RWPE2 (cell line): ENCODE data around the gene PSMD13.
"Not testable (repeated sequence)": the region's sequence is repeated elsewhere in the genome, so short reads cannot be mapped to it uniquely, and the experiment has no call there.

Source experiments
- ATAC-seq: fragments of 200-7000 bp; cut with Tn5 transposase; 3 replicates; pipeline ENCODE4 v1.9.1; 2021; ENCODE audit warnings: low read depth
- DNase-seq: peaks from one replicate; pipeline ENCODE4 v3.0.0-alpha.2; 2020; ENCODE audit warnings: low spot score
- H3K27ac ChIP-seq: fragments of 450-650 bp; 2 replicates; pipeline ENCODE4 v1.5.1; 2017; ENCODE audit warnings: mild to moderate bottlenecking; ENCODE audit not compliant: poor library complexity, severe bottlenecking
- H3K27me3 ChIP-seq: fragments of 250-450 bp; sonication (Bioruptor Pico); 2 replicates; pipeline ENCODE4 v1.5.1; 2021; ENCODE audit warnings: mild to moderate bottlenecking, moderate library complexity; ENCODE audit not compliant: insufficient read depth, poor library complexity, severe bottlenecking
- H3K36me3 ChIP-seq: fragments of 250-450 bp; sonication (Bioruptor Pico); 2 replicates; pipeline ENCODE4 v1.5.1; 2020; ENCODE audit warnings: low read depth, mild to moderate bottlenecking, moderate library complexity
- H3K4me1 ChIP-seq: fragments of 250-450 bp; sonication (Bioruptor Pico); 2 replicates; pipeline ENCODE4 v1.5.1; 2021; ENCODE audit warnings: mild to moderate bottlenecking, moderate library complexity; ENCODE audit not compliant: insufficient read depth, poor library complexity, severe bottlenecking
- H3K4me3 ChIP-seq: fragments of 250-450 bp; sonication (Bioruptor Pico); 2 replicates; pipeline ENCODE4 v1.5.1; 2021; ENCODE audit warnings: mild to moderate bottlenecking, moderate library complexity; ENCODE audit not compliant: severe bottlenecking
- H3K9me3 ChIP-seq: fragments of 250-450 bp; sonication (Bioruptor Pico); 2 replicates; pipeline ENCODE4 v1.5.1; 2021; ENCODE audit warnings: mild to moderate bottlenecking, moderate library complexity; ENCODE audit not compliant: severe bottlenecking
- CTCF ChIP-seq: fragments of 450-650 bp; IDR thresholded peaks from one replicate; pipeline ENCODE4 v1.5.1; 2017; ENCODE audit warnings: mild to moderate bottlenecking, moderate library complexity; ENCODE audit not compliant: poor library complexity, severe bottlenecking

Gene PSMD13

DNA sequence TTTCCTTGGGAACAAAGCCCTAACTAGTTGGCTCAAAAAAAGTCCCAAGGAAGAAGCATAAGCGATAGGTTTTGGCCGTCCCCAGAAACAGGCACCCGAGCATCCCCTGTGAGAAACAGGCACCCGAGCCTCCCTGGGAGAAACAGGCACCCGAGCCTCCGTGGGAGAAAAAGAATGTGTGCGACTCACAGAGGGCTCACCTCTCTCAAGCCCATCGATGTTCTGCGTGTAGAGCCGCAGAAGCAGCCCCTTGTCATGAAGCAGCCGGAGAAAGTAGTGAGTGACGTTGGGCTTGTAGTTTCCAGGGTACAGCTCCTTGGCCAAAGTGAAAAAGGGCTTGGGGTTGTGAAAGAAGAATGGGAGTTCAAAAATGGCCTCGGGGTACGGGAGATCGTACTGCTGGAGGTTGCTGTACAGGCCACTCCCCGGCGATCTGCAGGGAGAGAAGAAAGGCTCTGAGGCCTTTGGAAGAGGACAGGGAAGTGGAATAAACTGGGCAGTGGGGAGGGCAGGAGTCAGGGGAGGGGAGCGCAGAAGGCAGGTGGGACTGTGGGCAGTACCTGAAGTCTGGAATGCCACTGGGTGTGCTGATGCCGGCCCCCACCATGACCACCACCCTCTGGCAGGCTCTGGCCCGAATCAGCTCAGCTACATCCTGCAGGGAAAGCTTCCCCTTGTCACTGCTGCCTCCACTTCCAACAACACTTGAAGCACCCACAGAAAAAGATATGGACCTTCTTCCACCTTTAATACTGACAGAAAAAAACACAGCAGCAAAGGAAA, 3.8 kb upstream of the PSMD13 start:
- no peak for ATAC-seq
- Histone ChIP-seq H3K4me1 (peaks cover 3% of the 10 kb centered on the region), H3K36me3 (peaks cover 9% of the 10 kb centered on the region), H3K27me3 (no peaks in the 10 kb centered on the region), H3K9me3 (no peaks in the 10 kb centered on the region), H3K4me3 (no peak overlapping the region), H3K27ac (no peak overlapping the region)
- no peak for TF ChIP-seq CTCF
- no peak for DNase-seq

GRCh38 chr11:235180-235579, 1.6 kb upstream of the PSMD13 start:
- H3K36me3 ChIP-seq, result peaks cover 18% of the 10 kb centered on the region
- peak overlapping the region; percentile 94 for H3K4me3 ChIP-seq
- no peak for ATAC-seq
- DNase-seq, result no peak
- H3K27ac ChIP-seq, result peak overlapping the region; percentile 77
- no peak for TF ChIP-seq CTCF
- H3K4me1 ChIP-seq, result peaks cover 11% of the 10 kb centered on the region
- no peaks in the 10 kb centered on the region for H3K27me3 ChIP-seq
- no peaks in the 10 kb centered on the region for H3K9me3 ChIP-seq

- peak; percentile 13; the same call in 2 of the 3 replicates for ATAC-seq
- Histone ChIP-seq H3K9me3 (no peaks in the 10 kb centered on the region), H3K27ac (peak overlapping the region; percentile 77), H3K36me3 (peaks cover 22% of the 10 kb centered on the region), H3K4me1 (peaks cover 11% of the 10 kb centered on the region), H3K27me3 (no peaks in the 10 kb centered on the region), H3K4me3 (peak overlapping the region; percentile 94)
- no peak for TF ChIP-seq CTCF
- no peak for DNase-seq
Observed at GRCh38 chr11:235609-235996, 1.2 kb upstream of the PSMD13 start.

DNA sequence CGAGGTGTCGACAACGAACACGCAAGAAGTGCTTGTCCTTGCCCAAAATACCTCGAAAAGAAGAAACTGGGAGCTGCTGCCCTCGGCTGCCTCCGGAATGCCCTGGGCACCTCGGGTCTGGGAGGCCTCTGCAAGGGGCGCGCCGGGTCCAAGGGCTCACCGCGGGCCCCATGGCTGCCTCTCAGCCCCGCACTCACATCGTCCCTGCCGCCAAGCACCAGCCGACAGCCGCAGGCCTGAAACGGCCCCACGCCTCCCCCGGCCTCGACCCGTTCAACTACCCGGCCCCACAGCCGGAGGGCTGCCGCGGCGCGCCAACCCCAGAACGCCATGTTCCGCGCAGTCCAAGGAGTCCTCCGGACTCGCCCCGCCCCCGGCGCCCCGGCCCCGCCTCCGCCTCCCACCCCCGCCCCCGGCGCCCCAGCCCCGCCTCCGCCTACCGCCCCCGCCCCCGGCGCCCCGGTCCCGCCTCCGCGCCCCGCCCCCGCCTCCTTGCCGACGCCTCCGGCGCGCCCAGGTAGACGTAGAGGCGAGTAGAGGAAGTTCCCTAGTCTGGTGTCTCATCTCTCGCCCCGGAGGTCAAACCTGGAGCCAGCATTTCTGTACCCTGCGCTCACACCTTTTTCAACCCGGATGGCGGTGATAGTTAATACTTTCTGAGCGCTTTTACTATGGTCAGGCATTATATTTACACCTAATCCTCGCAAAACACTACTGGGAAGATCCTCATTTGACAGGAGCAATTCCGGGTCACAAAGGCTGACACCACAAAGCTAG, 591 bp upstream of the PSMD13 start, which contains the start of gene SIRT3:
TSS of gene SIRT3 (minus strand) at position 346 of the 777 bp plus-strand sequence. CDS start at position 332, 14 bp downstream.
- peaks cover 28% of the 10 kb centered on the region for H3K36me3 ChIP-seq
- ATAC-seq (peak; percentile 86), DNase-seq (peak; percentile 87)
- H3K27ac ChIP-seq, result peak within 1 kb of the TSS; percentile 77
- H3K27me3 ChIP-seq, result no peaks in the 10 kb centered on the region
- no peaks in the 10 kb centered on the region for H3K9me3 ChIP-seq
- peak within 1 kb of the TSS; percentile 94 for H3K4me3 ChIP-seq
- no peak for TF ChIP-seq CTCF
- H3K4me1 ChIP-seq, result peaks cover 11% of the 10 kb centered on the region

DNA sequence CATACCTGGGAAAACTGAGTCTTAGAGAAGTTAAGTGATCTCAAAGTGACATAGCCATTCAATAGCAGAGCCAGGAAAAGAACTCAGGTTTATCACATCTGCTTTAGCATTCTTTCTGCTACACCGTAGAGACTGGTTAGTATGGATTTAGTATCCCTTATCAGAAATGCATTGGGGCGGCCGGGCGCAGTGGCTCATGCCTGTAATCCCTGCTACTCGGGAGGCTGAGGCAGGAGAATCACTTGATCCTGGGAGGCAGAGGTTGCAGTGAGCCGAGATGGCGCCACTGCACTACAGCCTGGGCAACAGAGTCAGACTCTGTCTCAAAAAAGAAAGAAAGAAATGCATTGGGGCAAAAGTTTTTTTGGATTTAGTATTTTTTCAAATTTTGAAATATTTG, 1.6 kb downstream of the PSMD13 start:
- not testable (repeated sequence) for H3K9me3 ChIP-seq, H3K27me3 ChIP-seq, H3K4me3 ChIP-seq, H3K27ac ChIP-seq, ATAC-seq, DNase-seq
- Histone ChIP-seq H3K4me1 (peaks cover 11% of the 10 kb centered on the region), H3K36me3 (peaks cover 47% of the 10 kb centered on the region)
